HG03066 (cell line): Measurements from ENCODE around the gene SLC39A11.
"Not testable (repeated sequence)": the region's sequence is repeated elsewhere in the genome, so short reads cannot be mapped to it uniquely, and the experiment has no call there.

Source experiments
- ATAC-seq: cut with Tn5 transposase; IDR thresholded peaks from one replicate; pipeline ENCODE4 v1.9.1; 2021; ENCODE audit warnings: low read depth; ENCODE audit not compliant: unreplicated experiment

SLC39A11 gene

GRCh38 chr17:73015722-73016276, 76.7 kb downstream of the SLC39A11 start:
- no peak for ATAC-seq

GRCh38 chr17:73013816-73014663, 78.4 kb downstream of the SLC39A11 start:
- ATAC-seq = no peak

- ATAC-seq = peak; percentile 56
Measured at GRCh38 chr17:73013301-73013700, 79.2 kb downstream of the SLC39A11 start.

GRCh38 chr17:73011016-73011486, 81.4 kb downstream of the SLC39A11 start:
- ATAC-seq = no peak

GRCh38 chr17:73010414-73010813, 82.1 kb downstream of the SLC39A11 start:
- no peak for ATAC-seq

- ATAC-seq = no peak
Measured at GRCh38 chr17:73007407-73007806, 85.1 kb downstream of the SLC39A11 start.

GRCh38 chr17:73005360-73005759, 87.1 kb downstream of the SLC39A11 start:
- no peak for ATAC-seq

- no peak for ATAC-seq
Measured at GRCh38 chr17:73003487-73003886, 89.0 kb downstream of the SLC39A11 start.

- no peak for ATAC-seq
Measured at GRCh38 chr17:73000832-73001231, 91.7 kb downstream of the SLC39A11 start.

GRCh38 chr17:72999474-72999873, 93.0 kb downstream of the SLC39A11 start:
- ATAC-seq = not testable (repeated sequence)

- ATAC-seq = no peak
Measured at GRCh38 chr17:72998343-72998742, 94.1 kb downstream of the SLC39A11 start.

- ATAC-seq = no peak
Measured at GRCh38 chr17:72997559-72997958, 94.9 kb downstream of the SLC39A11 start.

GRCh38 chr17:72996791-72997190, 95.7 kb downstream of the SLC39A11 start:
- ATAC-seq = no peak

- ATAC-seq = no peak
Measured at GRCh38 chr17:72995008-72995656, 97.4 kb downstream of the SLC39A11 start.

GRCh38 chr17:72992783-72993467, 99.6 kb downstream of the SLC39A11 start:
- not testable (repeated sequence) for ATAC-seq

- no peak for ATAC-seq
Measured at GRCh38 chr17:72991651-72992050, 100.8 kb downstream of the SLC39A11 start.

- no peak for ATAC-seq
Measured at GRCh38 chr17:72989074-72989610, 103.3 kb downstream of the SLC39A11 start.

GRCh38 chr17:72988451-72988850, 104.0 kb downstream of the SLC39A11 start:
- no peak for ATAC-seq

- ATAC-seq = no peak
Measured at GRCh38 chr17:72987166-72987565, 105.3 kb downstream of the SLC39A11 start.

- ATAC-seq = peak; percentile 83
Measured at GRCh38 chr17:72985882-72986720, 106.4 kb downstream of the SLC39A11 start.
